ENCODE data around the gene FCER2. TPM values are rescaled to one million over a fixed set of nuclear protein-coding genes. Genes with fewer than 3 reads are reported as not detected.

The FCER2 gene
- total and polyA plus RNA-seq, 8 donors = 0.48 to 1.5 TPM; not detected in 6

DNA sequence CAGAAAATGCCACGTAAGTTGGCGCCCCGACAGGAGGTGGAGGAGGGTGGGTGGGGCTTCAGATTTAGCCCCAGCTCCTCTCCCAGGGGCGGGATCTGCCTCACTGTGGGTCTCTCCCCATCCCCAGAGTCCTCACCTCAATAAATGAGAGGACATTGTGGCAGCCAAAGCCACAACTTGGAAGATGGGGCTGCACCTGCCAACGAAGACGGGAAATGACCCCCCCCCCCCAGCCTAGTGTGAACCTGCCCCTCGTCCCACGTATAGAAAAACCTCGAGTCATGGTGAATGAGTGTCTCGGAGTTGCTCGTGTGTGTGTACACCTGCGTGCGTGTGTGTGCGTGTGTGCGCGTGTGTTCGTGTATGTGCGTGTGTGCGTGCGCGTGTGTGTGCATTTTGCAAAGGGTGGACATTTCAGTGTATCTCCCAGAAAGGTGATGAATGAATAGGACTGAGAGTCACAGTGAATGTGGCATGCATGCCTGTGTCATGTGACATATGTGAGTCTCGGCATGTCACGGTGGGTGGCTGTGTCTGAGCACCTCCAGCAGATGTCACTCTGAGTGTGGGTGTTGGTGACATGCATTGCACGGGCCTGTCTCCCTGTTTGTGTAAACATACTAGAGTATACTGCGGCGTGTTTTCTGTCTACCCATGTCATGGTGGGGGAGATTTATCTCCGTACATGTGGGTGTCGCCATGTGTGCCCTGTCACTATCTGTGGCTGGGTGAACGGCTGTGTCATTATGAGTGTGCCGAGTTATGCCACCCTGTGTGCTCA is 22.8 kb downstream of the FCER2 start:
- Histone ChIP-seq H3K4me1 (peaks cover 0 to 28% (median 24%) of the 10 kb centered on the region in 4 donors), H3K27me3 (peaks cover 0 to 54% (median 25%) of the 10 kb centered on the region in 3 donors), H3K9me3 (no peaks in the 10 kb centered on the region), H3K27ac (peak overlapping the region in 2 of 5 donors; percentile 8 to 66), H3K36me3 (peaks cover 7 to 22% (median 21%) of the 10 kb centered on the region in 4 donors), H3K4me3 (peak overlapping the region in 2 of 4 donors; percentile 20 to 24)
- intact Hi-C loops (cut with DNase I; ENCODE audit: low total_unique reads) = no loop called here
- WGBS, 5 donors = 37 to 46% (median 41%) methylated on average over 24 to 30 of the region's 30 CpGs
- DNase-seq = peak in 1 of 2 donors; percentile 57
- no peak for TF ChIP-seq POLR2A (IDR thresholded peaks at IDR 0.05)
- TF ChIP-seq, protein P1, sequence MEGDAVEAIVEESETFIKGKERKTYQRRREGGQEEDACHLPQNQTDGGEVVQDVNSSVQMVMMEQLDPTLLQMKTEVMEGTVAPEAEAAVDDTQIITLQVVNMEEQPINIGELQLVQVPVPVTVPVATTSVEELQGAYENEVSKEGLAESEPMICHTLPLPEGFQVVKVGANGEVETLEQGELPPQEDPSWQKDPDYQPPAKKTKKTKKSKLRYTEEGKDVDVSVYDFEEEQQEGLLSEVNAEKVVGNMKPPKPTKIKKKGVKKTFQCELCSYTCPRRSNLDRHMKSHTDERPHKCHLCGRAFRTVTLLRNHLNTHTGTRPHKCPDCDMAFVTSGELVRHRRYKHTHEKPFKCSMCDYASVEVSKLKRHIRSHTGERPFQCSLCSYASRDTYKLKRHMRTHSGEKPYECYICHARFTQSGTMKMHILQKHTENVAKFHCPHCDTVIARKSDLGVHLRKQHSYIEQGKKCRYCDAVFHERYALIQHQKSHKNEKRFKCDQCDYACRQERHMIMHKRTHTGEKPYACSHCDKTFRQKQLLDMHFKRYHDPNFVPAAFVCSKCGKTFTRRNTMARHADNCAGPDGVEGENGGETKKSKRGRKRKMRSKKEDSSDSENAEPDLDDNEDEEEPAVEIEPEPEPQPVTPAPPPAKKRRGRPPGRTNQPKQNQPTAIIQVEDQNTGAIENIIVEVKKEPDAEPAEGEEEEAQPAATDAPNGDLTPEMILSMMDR (IDR thresholded peaks at IDR 0.05) = no peak
- no peak for TF ChIP-seq POLR2AphosphoS5 (IDR thresholded peaks at IDR 0.05)
- no peak for TF ChIP-seq EP300 (IDR thresholded peaks at IDR 0.05)

DNA sequence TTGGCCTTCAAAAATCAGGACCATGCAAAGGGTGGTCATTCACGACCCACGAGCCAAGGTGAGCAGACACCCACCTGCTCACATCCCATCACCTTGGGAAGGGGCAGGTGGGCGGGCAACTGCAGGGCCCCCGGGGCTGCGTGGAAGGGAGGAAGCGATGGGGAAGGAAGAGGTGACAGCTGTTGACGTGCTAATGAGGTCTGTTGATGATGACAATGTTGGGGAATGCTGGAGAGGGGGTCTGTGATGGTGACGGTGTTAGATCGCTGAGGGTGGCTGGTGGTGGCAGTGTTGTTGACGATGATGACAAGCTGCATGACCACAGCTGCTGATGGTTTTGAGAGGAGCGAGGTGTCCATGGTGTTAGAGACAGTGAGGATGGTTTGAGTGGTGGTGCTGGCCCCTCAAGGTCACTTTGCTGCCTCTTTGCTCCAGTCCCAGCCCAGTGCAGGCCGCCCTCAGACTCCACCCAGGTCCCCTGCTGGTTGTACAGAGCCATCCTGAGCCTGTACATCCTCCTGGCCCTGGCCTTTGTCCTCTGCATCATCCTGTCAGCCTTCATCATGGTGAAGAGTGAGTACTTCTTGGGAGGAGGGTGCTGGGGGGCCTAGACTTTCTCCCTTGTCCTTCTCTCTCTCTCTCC is 24.1 kb downstream of the FCER2 start:
- peaks cover 6 to 8% (median 7%) of the 10 kb centered on the region in 4 donors for H3K36me3 ChIP-seq
- peaks cover 0 to 28% (median 24%) of the 10 kb centered on the region in 4 donors for H3K4me1 ChIP-seq
- TF ChIP-seq POLR2A (IDR thresholded peaks at IDR 0.05) (no peak), POLR2AphosphoS5 (IDR thresholded peaks at IDR 0.05) (no peak)
- TF ChIP-seq, protein P1 (IDR thresholded peaks at IDR 0.05) = no peak
- peaks cover 0 to 62% (median 27%) of the 10 kb centered on the region in 3 donors for H3K27me3 ChIP-seq
- H3K4me3 ChIP-seq = peak overlapping the region in 2 of 4 donors; percentile 20 to 24
- intact Hi-C loops (cut with DNase I; ENCODE audit: low total_unique reads) = no loop called here
- 40 to 55% (median 48%) methylated on average over 11 to 12 of the region's 12 CpGs for WGBS, 5 donors
- DNase-seq = no peak
- H3K9me3 ChIP-seq = peaks cover 0 to 7% (median 0%) of the 10 kb centered on the region in 4 donors
- H3K27ac ChIP-seq = peak overlapping the region in 2 of 5 donors; percentile 20 to 66

DNA sequence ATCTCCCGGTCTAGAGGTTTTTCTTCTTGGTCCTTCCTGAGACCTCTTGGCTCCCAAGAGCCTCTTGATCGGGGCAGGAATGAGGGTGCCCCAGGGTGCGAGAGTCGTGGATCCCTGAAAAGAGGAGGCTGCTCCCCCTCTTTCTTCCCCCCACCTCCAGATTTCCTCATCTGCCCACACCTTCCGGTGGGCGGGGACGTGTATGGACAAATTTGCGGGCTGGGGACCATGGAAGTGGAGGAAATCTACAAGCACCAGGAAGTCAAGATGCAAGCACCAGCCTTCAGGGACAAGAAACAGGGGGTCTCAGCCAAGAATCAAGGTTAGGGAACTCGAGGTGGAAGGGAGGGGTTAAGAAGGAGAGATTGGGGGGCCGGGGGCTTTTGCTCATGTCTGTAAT is 25.1 kb downstream of the FCER2 start, which contains the start of gene MCEMP1:
TSS of gene MCEMP1 (plus strand) at position 237 of the 400 bp plus-strand sequence. CDS start at position 268, 31 bp downstream.
- Histone ChIP-seq H3K27me3 (peaks cover 0 to 72% (median 31%) of the 10 kb centered on the region in 3 donors), H3K27ac (peak within 1 kb of the TSS in 2 of 5 donors; percentile 38 to 66), H3K4me1 (peaks cover 0 to 21% (median 17%) of the 10 kb centered on the region in 4 donors), H3K9me3 (peaks cover 0 to 7% (median 0%) of the 10 kb centered on the region in 4 donors), H3K36me3 (no peaks in the 10 kb centered on the region), H3K4me3 (peak within 1 kb of the TSS in 2 of 4 donors; percentile 20 to 24)
- DNase-seq = no peak
- 32 to 48% (median 43%) methylated on average over 9 to 10 of the region's 10 CpGs for WGBS, 5 donors
- TF ChIP-seq, protein P1 (IDR thresholded peaks at IDR 0.05) = no peak
- intact Hi-C loops (cut with DNase I; ENCODE audit: low total_unique reads) = no loop called here

GRCh38 chr19:7676376-7676775 is 25.6 kb downstream of the FCER2 start:
- Histone ChIP-seq H3K27me3 (peaks cover 0 to 76% (median 31%) of the 10 kb centered on the region in 3 donors), H3K27ac (peak overlapping the region in 2 of 5 donors; percentile 38 to 66), H3K4me1 (peaks cover 0 to 16% (median 12%) of the 10 kb centered on the region in 4 donors), H3K4me3 (peak overlapping the region in 1 of 4 donors; percentile 20), H3K9me3 (peaks cover 0 to 7% (median 0%) of the 10 kb centered on the region in 4 donors), H3K36me3 (no peaks in the 10 kb centered on the region)
- TF ChIP-seq POLR2AphosphoS5 (IDR thresholded peaks at IDR 0.05) (no peak), EP300 (IDR thresholded peaks at IDR 0.05) (no peak), POLR2A (IDR thresholded peaks at IDR 0.05) (no peak)
- TF ChIP-seq, protein P1 (IDR thresholded peaks at IDR 0.05) = no peak
- no peak for DNase-seq
- intact Hi-C loops (cut with DNase I; ENCODE audit: low total_unique reads) = no loop called here
- 34 to 42% (median 38%) methylated on average over 5 to 7 of the region's 7 CpGs for WGBS, 5 donors
